GM19025 (cell line): ENCODE measurements around the gene SNX33.
A peak's percentile ranks its signal among the peaks of the same experiment; 100 is the strongest.

Source experiments
- ATAC-seq: cut with Tn5 transposase; IDR thresholded peaks from one replicate; pipeline ENCODE4 v1.9.1; 2021; ENCODE audit warnings: mild to moderate bottlenecking, low read depth, moderate library complexity; ENCODE audit not compliant: unreplicated experiment

Gene SNX33

GRCh38 chr15:75640483-75641178, 7.1 kb upstream of the SNX33 start:
- peak; percentile 11 for ATAC-seq

- no peak for ATAC-seq
Observed at GRCh38 chr15:75641179-75641503, 6.6 kb upstream of the SNX33 start.

GRCh38 chr15:75641603-75642002, 6.1 kb upstream of the SNX33 start:
- no peak for ATAC-seq

- ATAC-seq = no peak
Observed at GRCh38 chr15:75644376-75644775, 3.3 kb upstream of the SNX33 start.

GRCh38 chr15:75646112-75646943, 1.4 kb upstream of the SNX33 start:
- ATAC-seq = no peak

GRCh38 chr15:75646944-75647364, 758 bp upstream of the SNX33 start:
- ATAC-seq = no peak

GRCh38 chr15:75648156-75649000, 666 bp downstream of the SNX33 start:
- no peak for ATAC-seq

GRCh38 chr15:75649045-75649761, 1.5 kb downstream of the SNX33 start:
- no peak for ATAC-seq

GRCh38 chr15:75649848-75650247, 2.1 kb downstream of the SNX33 start:
- no peak for ATAC-seq

GRCh38 chr15:75650908-75651809, 3.4 kb downstream of the SNX33 start:
- ATAC-seq = no peak

- no peak for ATAC-seq
Observed at GRCh38 chr15:75651810-75652543, 4.3 kb downstream of the SNX33 start.

GRCh38 chr15:75653347-75653913, 5.7 kb downstream of the SNX33 start:
- ATAC-seq = no peak

GRCh38 chr15:75654201-75654907, 6.6 kb downstream of the SNX33 start:
- ATAC-seq = no peak

GRCh38 chr15:75655931-75656330, 8.2 kb downstream of the SNX33 start:
- ATAC-seq = no peak

- ATAC-seq = no peak
Observed at GRCh38 chr15:75656331-75656730, 8.6 kb downstream of the SNX33 start.

GRCh38 chr15:75656813-75657212, 9.1 kb downstream of the SNX33 start:
- no peak for ATAC-seq

GRCh38 chr15:75659141-75659771, 11.5 kb downstream of the SNX33 start:
- no peak for ATAC-seq
